Activated T-cell treated with anti-CD3 and anti-CD28 coated beads for 1 hour (primary cell): ENCODE measurements around the gene C2CD4B.

Experiments used
- DNase-seq: peaks from one replicate; pipeline ENCODE4 v3.0.0-alpha.2; 2020; ENCODE audit warnings: low read depth

Gene C2CD4B, protein sequence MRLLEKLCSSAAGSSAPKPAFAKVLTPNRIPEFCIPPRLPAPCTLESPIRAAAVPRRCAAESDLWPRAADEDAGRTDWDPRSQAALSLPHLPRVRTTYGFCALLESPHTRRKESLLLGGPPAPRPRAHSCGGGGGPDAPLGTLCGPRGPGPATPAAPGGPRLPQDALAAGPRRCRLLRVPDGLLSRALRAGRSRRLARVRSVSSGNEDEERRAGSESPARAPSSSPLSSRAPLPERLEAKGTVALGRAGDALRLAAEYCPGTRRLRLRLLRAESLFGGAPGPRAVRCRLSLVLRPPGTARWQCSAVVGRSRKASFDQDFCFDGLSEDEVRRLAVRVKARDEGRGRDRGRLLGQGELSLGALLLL

DNA sequence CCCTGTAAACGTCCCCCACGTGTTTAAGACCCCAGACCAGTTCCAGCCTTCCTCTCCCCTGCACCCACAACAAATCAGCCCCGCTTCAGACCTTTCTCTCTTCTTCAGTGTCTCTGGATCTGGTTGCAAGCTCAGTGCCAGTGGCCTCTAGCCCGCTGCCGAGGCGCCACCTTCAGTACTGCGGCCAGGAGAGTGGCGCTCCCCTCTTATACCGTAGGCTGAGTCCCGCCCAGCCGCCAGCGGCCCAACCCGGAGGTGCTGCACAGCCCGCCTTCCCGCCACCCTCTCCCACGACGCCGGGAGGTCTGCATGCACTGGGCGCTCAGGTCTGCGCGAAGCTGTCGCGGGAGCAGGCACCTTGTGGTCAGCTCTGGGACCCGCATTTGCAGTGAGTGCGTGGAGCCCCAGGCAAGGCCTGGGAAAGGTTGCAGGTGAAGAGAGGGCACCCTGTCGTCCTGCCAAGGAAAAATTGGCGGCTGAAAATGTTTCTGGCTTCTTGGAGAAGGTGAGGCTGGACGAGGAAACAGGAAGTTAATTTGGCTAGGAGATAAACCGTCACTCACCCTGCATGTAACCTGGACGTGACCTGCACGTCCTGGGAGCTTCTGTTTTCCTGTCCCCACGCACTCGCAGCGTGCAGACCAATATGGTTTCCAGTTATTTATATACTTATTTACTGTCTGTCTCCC is at the start of gene C2CD4B:
TSS of gene C2CD4B (minus strand) at position 182 of the 689 bp plus-strand sequence. CDS start 301 bp downstream, outside the sequence.
- DNase-seq: no peak

DNA sequence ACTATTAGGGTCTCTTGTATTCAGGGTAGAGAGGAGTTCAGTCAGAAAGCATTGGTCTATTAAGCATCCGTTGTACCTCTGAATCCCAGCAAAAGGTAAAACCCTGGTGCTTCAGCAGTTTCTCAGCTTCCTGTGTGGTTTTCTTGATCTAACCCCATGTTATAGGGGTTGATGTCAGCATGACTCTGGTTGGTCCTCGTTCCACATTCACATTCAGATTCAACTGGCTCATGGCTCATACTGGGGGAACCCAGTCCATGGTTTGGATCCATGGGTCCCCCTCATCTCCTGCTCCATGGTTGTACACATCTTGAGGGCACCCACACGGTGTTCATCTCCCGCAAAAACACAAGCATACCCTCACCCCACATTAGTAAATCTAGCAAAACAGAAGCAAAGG is 47.7 kb upstream of the C2CD4B start:
- no peak for DNase-seq

DNA sequence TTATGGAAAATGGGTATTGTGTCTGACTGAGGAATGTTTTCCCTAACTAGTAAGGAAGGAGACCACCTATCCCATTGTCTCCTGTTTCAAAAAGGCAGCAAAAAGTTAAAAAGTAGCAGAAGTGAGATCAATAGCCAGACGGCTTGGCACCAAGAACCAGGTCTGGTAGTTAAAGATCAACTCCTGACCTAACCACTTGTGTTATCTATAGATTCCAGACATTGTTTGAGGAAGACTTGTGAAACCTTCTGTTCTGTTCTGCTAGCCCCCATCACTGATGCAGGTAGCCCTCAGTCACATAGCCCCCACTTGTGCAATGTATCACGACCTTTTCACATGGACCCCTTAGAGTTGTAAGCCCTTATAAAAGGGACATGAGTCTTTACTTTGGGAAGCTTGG is 46.3 kb upstream of the C2CD4B start:
- DNase-seq: no peak

DNA sequence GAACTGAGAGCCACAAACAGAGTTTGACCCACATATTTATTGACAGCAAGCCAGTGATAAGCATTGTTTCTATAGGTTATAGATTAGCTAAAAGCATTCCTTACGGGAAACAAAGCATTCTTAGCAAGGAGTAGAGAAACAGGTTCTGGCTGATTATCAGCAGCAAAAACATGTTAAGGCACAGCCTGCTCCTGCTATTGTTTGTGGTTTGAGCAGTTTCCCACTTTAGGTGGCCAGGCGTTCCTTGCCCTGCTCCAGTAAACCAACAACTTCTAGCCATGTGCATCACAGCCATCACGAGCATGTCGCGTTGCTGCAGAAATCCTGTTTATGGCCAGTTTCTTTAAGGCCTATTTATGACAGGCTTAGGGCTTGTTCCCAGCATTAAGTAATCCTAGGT is 44.7 kb upstream of the C2CD4B start:
- DNase-seq: no peak

DNA sequence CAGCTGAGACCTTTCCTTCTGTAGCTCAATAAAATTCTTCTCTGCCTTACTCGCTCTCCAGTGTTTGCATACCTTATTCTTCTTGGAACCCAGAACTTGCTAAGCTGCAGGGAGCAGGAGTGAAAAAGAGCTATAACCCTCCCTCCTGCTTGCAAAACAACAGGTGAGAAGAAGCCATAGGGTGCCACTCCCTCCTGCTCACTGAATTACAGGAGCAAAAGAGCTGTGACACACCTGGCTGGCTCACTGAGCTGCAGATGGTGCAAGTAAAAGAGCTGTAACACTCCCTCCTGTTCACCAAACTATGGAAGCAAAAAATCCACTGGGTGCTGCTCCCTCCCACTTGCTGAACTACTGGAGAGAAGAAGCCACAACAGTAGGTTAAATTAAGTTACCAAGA is 44.2 kb upstream of the C2CD4B start:
- DNase-seq: no peak

DNA sequence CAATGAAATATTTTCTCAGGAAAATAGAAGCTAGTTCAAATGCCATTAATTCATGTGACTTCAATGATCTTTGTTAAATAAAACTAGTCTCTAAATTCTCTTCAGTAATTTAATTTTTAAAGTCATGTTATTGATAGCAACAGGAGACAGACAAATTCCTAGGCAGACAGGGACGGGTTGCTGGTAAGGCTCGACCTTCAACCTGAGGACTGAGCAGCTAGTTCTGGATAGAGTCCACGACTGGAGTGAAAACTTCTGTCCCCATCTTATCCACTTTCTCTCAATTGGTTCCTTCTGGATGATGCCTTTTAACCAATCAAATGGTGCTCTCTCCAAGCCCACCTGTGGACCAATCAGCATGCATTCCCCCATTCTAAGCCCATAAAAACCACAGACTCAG is 43.8 kb upstream of the C2CD4B start:
- DNase-seq: no peak

DNA sequence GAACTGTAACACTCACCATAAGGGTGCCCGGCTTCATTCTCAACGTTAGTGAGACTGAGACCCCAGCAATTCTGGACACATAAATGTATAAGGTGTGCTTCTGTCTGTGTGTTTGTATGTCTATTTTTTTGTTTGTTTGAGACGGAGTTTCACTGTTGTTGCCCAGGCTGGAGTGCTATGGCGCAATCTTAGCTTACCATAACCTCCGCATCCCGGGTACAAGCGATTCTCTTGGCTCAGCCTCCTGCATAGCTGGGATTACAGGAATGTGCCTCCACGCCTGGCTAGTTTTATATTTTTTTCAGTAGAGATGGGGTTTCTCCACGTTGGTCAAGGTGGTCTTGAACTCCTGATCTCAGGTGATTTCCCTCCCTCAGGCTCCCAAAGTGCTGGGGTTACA is 43.3 kb upstream of the C2CD4B start:
- no peak for DNase-seq

DNA sequence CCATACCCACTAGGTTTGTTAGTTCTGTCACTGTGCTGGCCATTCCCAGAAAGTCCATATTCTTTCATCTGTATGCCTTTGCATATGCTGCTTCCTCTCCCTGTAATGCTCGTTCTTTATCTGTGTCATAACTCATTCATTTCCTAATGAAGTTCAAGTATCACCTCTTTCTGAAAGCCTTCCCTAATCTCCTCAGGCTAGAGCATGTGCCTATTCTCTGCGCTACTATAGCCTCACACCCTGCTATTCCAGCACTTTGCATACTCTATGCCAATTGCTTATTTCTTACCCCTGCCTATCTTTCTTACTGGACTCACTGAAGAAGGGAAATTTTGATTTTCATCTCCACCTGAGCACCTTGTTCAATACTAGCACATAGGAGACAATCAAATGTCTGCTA is 25.6 kb upstream of the C2CD4B start:
- no peak for DNase-seq

DNA sequence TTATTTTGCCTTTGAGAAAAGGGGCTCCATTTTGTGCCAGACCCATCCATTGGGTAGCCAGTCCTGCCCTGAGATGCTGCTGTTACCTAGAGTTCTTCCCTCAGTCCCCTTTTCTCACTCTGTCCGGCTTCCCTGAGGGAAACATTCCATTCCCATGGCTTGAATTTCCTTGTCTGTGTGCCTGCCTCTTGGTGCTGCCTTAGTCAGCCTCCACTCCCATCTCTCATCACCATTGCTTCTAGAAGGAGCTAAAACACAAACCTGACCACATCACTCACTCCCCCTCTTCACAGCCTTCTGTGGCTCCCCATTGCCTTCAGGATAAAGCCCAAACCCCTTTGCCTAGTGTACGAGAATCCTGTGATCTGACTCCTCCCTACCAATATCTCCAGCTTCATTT is 25.2 kb upstream of the C2CD4B start:
- no peak for DNase-seq

DNA sequence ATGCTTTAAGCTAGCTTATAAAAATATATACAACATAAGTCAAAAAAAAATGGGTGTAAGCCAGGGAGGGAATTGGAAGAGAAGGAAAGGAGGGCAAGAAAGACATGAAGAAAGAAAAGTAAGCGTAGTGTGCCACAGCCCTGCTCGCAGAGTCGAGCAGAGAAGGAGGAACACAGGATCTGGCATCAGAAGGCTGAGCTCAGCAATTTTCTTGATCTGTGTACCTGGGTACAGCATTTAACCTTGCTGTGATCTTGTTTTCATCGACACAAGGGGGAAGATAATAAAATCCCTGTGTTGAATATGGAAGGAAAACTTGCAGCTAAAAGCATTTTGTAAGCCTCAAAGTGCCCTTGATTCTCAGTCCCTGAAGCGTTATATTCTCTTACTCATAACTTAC is 23.7 kb upstream of the C2CD4B start:
- no peak for DNase-seq

DNA sequence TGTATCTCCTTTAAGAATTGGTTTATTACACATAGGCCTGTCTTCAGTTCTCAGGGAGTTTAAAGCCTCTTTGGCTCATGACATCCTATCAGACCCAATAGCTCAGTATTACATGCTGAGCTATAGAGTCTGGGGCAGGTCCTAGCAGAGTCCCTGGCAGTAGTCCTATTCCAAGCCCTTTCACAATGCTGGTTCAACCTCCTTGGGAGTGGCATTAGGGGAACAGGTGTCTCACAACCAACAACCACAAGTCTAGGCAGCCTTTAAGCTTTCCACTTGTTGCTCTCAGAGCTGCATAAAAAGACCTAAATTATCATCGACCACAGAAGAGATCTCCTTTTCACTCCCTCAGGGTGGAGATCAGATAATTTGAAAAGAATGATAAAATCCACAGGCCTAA is 22.8 kb upstream of the C2CD4B start:
- DNase-seq: no peak

DNA sequence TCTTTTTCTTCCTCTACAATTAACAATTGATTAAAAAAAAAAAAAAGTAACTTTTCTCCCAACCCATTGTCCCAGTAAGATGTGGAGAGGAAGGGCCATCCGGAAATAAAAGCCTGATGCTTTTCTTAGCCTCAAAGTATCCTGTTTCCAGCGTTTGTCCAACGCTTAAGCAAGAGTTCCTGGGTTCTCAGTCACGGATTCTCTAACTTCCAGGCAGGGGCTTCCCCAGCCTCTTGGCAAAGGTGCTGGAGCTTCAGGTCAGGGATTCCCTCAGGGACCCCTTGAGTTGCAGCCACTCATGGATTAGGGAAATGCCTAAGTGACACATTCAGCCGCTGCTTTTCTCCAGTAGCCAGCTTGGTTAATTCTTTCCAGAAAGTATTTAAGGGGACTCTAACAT is 22.3 kb upstream of the C2CD4B start:
- DNase-seq: no peak

DNA sequence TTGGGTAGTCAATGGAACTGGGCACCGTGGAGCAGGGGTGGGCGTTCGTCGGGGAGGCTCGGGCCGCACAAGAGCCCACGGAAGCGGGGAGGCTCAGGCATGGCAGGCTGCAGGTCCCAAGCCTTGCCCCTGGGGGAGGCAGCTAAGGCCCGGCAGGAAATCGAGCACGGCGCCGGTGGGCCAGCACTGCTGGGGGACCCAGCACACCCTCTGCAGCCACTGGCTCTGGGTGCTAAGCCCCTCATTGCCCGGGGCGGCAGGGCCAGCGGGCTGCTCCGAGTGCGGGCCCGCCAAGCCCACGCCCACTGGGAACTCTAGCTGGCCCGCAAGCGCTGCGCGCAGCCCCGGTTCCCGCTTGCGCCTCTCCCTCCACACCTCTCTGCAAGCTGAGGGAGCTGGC is 21.5 kb upstream of the C2CD4B start:
- DNase-seq: no peak

DNA sequence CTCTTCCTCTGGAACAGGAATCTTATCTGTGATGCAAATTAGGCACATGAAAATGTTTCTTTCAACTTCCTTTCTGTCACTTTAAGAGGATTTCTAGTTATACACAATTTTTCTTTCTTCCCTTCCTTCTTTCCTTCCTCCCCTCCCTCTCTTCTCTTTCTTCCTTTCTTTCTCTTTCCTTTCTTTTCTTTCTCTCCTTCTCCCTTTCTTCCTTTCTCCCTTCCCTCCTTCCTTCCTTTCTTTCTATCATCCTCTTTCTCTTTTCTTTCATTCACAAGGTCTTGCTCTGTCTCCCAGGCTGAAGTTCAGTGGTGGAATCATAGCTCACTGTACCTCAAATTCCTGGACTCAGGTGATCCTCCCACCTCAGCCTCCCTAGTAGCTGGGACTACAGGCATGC is 18.0 kb upstream of the C2CD4B start:
- DNase-seq: no peak

DNA sequence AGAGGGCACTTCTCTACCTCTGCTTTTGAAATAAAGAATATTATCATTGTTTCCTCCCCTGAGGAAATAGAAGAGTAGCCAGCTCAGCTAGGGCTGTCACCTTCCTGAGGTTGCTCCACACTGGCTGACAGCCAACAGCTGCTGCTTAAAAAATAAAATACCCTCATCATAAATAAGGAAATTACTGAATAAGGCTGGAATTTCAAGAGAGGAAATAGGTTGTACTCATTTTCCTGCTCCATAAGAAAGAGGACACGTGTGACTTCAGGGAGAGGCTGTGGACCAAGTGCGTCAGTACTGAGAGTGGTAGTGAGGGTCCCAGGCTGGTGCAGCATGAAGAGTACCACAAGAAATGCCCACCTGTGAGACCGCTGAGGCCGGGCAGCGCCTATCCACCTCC is 8.1 kb upstream of the C2CD4B start:
- no peak for DNase-seq

DNA sequence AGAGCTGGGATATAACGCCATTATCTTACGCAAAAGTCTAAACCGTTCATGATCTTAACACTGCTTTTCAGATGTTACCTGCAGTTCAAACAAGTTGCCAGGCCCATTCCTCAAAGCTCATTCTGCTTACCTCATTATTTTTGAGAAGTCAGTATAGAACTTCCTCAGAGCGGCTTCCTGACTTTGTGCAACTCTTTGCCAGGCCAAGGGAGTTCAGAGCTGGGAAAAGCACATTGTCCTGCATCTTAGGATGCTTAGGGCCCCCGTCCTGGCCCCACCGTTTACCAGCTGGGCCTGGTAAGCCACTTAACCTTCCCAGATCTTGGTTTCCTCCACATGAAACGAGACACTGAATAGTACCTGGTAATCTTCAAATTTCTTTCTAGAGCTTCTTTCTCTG is 6.8 kb upstream of the C2CD4B start:
- DNase-seq: no peak

DNA sequence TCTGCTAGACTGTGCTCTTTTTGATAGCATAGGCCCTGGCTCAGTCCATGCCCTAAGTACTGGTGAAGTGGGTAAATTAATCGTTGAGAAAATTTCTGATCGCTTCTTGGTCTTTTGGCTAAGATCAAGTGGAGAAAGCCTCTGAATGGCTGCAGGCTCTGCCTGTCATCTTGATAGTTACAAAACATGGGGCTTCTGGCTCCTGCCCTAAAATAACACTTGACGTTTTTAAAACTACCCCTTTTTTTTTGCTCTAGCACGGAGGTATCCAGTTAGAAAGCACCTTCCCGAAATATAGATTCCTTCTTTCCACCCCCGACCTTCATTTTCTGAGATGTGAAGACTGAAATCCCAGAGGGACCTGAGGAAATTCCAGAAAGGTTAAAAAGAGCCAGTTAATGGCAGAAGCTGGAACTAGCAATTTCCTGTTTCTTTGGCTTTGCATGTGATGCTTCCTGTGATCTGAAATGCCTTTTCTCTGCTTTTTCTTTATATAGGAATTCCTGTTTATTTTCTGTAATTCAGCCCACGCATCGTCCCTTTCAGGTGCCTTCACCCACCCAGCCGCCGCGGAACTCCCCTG is 799 bp upstream of the C2CD4B start:
- DNase-seq: no peak

DNA sequence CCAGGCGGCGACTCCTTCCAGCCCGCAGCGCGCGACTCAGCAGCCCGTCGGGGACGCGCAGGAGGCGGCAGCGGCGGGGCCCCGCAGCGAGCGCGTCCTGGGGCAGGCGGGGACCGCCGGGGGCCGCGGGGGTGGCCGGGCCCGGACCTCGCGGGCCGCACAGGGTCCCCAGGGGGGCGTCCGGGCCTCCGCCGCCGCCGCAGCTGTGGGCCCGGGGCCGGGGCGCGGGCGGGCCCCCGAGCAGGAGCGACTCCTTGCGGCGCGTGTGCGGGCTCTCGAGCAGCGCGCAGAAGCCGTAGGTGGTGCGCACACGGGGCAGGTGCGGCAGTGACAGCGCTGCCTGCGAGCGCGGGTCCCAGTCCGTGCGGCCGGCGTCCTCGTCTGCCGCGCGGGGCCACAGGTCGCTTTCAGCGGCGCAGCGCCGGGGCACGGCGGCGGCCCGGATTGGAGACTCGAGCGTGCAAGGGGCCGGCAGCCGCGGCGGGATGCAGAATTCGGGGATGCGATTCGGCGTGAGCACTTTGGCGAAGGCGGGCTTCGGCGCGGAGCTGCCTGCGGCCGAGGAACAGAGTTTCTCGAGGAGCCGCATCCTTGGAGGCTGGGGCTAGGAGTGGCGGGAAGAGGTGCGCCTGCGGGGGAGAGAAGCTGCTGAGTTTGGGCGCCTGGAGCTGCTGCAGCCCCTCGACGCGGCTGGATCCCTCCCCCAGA is 535 bp downstream of the C2CD4B start:
- no peak for DNase-seq

DNA sequence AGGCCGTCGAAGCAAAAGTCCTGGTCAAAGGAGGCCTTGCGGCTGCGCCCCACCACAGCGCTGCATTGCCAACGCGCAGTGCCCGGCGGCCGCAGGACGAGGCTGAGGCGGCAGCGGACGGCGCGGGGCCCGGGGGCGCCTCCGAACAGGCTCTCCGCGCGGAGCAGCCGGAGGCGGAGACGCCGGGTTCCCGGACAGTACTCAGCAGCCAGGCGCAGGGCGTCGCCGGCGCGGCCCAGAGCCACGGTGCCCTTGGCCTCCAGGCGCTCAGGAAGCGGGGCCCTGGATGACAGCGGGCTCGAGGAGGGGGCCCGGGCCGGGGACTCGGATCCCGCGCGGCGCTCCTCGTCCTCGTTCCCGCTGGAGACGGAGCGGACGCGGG is 1.1 kb downstream of the C2CD4B start:
- DNase-seq: no peak

DNA sequence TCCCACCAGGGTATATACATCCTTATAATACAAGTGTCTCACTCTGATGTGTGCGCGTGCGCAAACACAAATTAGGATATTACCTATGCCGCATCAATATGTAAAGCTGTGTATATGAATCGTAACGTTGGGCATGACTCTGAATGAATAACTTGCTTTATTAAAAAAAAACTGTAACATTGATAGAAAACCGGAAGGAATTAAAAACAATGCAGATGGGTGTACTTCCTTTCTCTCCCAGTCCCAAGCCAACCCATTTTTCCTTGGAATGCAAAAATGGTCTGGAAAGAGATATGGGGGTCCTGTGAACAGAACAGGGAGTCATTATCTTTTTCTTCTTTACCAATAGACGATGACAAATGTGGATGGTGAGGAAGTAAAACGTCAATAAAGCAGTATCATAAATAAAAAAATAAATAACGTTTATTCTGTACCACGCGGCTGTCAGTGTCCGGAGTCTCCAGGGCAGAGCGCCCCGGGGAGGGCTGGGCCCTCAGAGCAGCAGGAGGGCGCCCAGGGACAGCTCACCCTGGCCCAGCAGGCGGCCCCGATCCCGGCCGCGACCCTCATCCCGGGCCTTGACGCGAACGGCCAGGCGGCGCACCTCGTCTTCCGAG is 1.6 kb downstream of the C2CD4B start:
- no peak for DNase-seq

DNA sequence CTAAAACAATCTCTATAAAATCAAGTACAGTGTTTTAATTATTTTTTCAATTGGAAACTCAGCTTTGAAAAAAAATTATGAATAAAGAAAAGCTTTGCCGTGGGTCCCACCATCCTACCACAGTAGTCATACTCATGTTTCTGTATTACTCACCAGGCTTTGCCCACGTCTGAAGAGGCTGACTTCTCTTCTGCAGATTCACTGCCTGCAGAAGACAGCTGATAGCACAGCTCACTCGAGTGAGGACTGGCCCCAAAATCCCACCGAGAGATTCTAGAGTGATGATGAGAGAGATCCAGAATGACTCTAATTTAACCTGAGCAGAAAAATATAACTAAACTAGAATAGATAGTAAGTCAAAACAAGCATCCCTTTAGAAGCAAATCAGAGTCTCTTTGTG is 11.9 kb downstream of the C2CD4B start:
- DNase-seq: no peak

DNA sequence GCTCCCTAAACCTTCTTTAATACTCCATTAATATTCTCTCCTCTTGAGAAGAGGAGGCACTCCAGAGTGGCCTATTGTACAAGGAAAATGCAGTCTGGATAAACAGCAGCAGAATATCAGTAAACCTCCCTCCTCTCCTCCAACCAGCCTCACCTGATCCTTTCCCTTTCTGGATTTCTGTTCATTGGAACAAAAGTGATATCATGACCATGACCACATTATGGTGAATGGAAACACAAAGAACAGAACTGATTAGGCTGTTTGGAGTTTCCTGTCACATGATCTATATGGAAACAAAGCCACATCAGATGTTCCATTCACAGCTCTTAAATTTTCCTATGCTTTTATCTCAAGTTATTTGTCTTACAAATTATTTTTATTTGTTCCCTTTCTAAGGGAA is 14.6 kb downstream of the C2CD4B start:
- no peak for DNase-seq

DNA sequence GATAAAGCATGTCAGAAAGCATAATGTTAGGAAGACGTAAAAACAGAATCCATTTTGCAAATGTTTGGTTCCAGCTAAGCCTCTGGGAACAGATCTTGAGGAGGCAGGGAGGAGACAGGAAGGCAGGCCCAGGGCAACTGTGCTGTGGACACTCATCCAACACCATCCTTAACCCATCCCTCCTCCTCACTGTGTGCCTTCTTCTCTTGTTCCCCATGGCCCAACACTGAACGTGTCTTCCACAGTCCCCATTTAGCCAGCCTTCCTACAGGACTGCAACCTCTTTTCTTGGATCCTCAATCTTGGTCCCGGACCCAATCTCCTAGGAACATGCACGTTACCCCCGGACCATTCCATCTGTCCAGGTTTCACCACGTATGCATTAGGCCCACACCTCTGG is 15.4 kb downstream of the C2CD4B start:
- no peak for DNase-seq
